ENCODE measurements around the gene CPXM1.

The CPXM1 gene

DNA sequence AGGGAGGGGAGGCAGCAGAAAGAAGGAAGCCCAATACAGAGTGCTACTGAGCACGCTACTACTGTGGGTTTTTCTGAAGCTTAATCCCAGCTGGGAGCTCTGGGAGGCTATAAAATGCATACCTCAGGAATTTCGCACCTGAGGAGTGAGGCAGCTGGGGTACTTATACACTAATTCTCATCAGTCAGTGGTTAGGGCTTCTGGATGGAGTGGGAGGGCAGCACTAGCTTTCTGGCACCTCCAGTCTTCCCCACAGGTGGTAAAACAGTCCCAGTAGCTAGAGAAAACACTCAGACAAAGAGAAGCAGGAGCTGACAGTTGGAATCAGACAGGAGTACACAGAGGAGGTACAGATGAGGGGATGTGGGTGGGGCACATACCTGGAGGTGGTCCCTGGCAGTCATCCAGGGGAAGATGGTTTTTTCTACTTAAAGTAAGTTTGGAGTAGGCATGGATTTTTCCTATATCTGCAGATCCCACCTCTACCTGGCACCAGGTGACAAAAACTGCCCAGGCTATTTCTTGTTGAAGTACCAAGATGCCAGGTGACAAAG, 37.8 kb downstream of the CPXM1 start:
- DNase-seq: no peak

- no peak for DNase-seq
Measured at GRCh38 chr20:2761885-2762284, 38.5 kb downstream of the CPXM1 start.

DNA sequence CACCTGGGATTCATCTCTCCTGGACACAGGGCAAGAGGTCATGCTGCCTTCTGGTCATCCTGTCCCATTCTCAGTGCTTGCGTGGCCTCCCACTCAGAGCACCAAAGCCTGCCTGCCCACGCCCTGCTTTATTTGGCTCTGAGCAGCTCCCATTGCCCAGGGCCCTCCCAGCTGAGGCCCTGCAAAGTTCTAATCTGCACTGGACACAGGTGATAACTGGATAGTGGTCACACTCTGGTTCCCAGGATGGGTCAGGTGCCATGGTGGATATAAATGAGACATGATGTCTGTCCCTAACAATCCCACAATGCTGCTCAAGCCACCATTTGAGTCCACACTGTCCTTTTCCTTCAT, 39.5 kb downstream of the CPXM1 start:
- DNase-seq: no peak

GRCh38 chr20:2760297-2760951, 40.0 kb downstream of the CPXM1 start:
- DNase-seq: no peak

- DNase-seq: no peak
Measured at GRCh38 chr20:2759603-2760296, 40.7 kb downstream of the CPXM1 start.

- DNase-seq: no peak
Measured at GRCh38 chr20:2759143-2759542, 41.3 kb downstream of the CPXM1 start.

DNA sequence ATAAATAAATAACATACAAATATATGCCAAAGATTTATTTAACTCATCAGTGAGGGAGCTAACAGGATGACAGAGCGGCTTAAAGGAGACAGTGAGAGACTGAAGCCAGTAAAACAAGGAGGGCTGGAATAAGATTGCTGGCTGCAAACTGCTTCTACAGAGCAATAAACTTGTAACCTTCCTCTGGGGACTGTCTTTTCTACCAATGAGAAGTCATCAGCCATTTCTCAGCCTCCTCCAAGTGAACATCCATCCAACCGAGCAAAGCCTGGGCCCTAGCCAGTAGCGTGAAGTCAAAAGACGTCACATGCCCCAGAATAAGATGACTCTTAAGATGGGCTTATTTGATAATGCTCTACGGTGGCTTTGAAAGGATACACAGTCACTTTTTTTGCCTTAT, 42.5 kb downstream of the CPXM1 start:
- DNase-seq: no peak

GRCh38 chr20:2757001-2757400, 43.4 kb downstream of the CPXM1 start:
- no peak for DNase-seq

DNA sequence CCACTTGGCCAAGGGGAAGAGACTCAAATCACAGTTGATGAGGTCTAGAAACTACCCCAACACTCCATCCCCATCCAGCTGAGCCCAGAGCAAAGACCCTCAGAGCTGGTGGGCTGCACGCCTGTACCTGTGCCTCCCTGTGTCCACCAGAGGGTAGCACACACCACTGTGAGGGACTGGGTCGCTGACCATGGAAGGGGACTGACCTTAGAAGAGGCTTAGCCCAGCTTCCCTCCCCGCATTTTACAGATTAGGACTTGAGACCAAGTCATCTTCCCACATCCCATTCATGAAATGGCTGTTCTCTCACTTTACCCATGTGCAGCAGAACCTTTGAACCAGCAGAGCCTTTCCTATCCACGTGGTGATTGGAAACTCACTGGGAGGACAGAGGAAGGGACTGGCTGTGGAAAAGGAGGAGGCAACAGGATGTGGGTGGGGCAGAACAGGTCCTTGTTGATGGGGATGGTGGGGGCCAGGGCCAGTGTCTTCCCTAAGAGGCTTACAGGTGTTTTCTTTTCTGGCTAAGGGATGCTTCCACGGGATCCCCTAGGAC, 44.3 kb downstream of the CPXM1 start:
- DNase-seq: no peak

DNA sequence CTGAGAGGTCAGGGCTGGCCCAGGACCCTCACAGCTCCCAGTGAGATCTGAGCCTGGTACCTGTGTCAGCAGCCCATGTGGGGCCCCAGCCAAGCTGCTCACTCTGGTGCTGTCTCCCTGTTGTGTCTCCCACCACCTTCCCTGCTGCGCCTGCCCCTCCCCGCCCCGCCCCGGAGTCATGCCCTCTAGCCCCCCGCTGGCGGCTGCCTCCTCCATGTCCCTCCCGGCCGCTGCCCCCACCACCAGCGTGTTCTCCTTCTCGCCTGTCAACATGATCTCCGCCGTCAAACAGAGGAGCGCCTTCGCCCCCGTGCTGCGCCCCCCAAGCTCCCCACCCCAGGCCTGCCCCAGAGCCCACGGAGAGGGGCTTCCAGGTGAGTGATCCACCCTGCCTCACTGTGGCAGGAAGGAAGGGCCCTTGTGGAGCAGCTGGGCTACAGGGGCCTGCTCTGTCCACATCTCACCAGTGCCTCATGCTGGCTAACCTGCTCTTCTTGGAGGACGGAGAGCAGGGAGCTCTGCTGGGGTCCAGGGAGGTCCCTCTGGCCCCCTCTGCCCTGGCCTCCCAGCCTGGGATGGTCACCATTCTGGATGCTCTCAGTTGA, 44.9 kb downstream of the CPXM1 start:
- DNase-seq: no peak

DNA sequence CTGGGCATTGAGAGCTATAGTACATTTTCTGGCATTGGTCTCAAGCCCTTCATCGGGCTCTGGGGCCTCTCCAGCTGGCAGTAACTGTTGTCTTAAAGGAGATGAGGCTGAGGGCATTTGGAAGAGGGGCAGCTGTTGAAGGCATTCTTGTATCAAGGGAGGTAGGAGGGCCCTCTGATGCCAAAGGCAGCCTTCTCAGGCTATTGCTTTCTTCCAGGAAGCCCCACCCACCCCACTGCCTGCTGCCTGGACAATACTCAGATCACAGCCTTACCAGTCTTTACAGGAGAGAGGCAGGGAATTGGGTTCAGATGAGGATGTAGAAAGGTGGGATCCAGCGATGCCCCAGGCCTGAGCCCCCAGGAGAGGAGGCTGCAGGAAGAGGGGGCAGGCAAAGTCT, 46.0 kb downstream of the CPXM1 start:
- no peak for DNase-seq

DNA sequence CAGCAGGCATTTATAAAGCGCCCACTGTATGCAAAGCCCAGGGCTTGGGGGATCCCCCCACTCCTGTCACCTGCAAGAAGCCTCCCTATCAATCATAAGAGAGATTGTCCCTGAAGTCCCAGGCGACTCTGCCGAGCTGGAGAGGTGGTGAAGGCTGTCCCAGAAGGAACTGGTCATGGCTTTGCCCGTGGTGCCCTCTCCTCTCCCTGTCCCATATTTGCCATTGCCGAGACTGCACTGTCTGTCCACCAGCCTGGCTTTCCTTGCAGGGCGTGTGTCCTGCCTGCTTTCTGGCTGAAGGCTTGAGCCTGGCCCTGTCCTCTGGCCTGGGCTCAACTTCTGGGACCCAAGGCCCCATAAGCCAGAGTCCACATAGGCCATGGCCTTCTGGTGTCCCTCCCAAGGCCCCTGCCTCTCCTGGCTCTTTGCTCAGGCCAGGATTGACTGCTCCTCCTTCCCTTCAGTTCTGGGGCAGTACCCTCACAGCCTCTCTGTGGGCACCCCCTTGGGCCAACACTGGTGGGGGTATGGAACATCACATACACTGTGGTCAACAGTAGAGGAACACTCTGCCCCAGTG, 46.9 kb downstream of the CPXM1 start:
- DNase-seq: no peak

DNA sequence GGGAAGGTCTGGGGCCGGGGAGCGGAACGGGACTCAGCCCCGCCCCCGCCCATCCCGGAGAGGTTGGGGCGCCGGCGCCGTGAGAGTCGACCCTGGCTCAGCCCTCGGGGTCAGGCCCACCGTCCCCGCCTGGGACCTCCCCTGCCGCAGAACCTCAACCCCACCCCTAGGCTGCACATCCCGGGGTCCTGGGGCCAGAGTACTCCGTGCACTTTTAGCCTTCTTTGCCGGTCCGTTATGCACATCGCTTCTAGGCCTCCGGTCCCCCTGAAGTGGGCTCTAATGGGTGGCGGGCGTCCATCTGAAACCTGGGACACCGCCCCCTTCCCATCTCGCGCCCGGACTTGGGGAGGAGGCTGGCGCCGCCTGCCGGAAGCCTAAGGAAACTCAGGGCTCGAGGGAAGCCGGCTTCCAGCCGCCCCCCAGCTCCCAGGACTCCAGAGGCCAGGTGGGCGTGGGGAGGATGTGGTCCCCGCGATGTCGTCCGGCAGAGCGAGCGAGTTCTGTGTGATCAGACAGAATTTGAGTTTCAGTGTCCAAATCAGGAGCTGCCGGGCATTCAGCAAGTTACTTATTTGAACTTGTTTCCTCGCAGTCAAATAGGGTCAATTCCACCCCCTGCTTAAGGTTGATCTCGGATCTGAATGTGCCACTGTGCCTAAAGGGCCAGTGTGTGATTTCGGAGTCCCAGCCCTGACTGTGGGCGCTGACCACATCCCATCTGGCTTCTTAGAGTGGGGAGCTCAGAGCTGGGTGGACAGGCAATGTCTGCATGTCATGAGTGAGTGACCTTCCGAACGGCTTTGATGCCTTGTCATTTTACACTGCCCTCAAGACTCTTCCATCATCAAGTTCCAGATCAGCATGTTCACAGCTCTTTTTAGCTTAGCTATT, 47.6 kb downstream of the CPXM1 start:
- DNase-seq: peak; percentile 36

GRCh38 chr20:2751878-2752566, 48.4 kb downstream of the CPXM1 start:
- DNase-seq: peak; percentile 8

GRCh38 chr20:2751347-2751877, 49.0 kb downstream of the CPXM1 start:
- no peak for DNase-seq

GRCh38 chr20:2750491-2751251, 49.8 kb downstream of the CPXM1 start:
- DNase-seq: no peak

DNA sequence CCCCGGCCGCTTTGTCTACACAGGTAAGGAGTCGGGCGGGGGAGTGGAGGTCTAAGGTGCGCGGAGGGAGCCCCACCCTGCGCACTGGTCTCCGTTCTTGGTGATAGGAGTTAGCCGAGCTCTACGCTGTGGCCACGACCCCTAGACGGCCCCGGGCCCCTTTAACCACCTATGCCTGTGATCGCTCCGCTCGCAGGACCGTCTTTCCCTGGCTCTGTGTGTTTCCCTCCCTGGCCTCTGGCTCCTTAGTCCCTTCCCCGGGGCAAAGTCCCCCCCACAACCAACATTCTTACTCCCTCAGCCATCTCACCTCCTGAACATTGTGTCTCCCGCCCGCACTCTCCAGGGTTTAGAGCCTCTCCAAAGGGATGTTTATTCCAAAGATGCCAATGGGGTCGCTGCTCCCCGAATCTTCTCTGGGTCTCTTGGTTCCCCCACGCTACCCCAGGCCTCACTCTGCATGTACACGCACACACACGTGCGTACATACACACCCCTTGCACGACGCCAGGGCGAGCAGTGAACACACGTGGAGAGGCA, 50.4 kb downstream of the CPXM1 start:
- DNase-seq: no peak

- no peak for DNase-seq
Measured at GRCh38 chr20:2749343-2749950, 51.0 kb downstream of the CPXM1 start.

DNA sequence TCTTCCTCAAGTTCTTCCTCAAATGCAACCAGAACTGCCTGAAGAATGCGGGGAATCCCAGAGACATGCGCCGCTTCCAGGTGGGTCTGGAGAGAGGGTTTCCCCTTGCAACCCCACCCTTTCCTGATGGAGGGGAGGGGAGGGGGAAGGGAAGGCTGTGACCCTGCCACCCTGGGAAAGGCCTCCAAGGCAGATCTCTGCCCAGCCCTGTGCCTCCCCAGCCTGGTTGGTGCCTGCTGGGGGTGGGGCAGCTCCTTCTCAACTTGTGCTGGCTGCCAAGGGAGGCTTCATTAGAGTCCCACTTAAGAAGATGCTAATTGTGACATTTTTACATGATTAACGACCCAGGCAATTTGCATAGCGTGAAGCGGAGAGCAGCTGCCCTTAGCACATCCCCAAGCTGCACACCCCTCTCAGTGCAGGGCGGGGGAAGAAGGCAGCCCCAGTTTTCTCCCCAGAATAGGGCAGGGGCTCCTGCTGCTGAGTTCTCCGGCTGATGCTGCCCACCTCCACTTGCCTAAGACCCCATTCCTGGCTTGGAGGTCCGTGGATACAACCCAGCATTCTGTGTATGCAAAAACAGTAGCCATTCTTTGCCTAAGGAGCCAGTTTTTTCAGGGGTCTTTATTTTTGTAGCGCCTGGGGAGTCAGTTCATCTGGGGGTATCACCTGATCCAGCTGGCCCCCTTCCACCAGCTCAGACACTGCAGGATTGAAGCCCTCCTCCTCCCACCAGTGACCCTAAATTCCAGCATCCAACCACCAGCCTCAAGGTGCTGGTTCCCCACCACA, 51.7 kb downstream of the CPXM1 start:
- no peak for DNase-seq

Data from NCI-H1694 (cell line).